Endodermal cell (in vitro differentiated cells): ENCODE data around the gene FGFBP3. TPM values are rescaled to one million over a fixed set of nuclear protein-coding genes. Genes with fewer than 3 reads are reported as not detected.

ENCODE experiments used
- DNase-seq: peaks from one replicate; pipeline ENCODE4 v3.0.0-alpha.2; 2017
- H3K27ac ChIP-seq: 2 replicates; pipeline ENCODE4 v1.5.1; 2013; ENCODE audit warnings: mild to moderate bottlenecking, low read depth, low read length, moderate library complexity
- H3K27me3 ChIP-seq: 2 replicates; pipeline ENCODE4 v1.6.1; 2013; ENCODE audit warnings: mild to moderate bottlenecking, low read length, moderate library complexity; ENCODE audit not compliant: insufficient read depth, control insufficient read depth, poor library complexity, severe bottlenecking
- H3K36me3 ChIP-seq: 2 replicates; pipeline ENCODE4 v1.7.0; 2013; ENCODE audit warnings: mild to moderate bottlenecking, low read length, moderate library complexity; ENCODE audit not compliant: control insufficient read depth, insufficient read depth
- H3K4me1 ChIP-seq: one replicate; pipeline ENCODE4 v1.7.0; 2013; ENCODE audit warnings: low read length; ENCODE audit not compliant: control insufficient read depth, insufficient read depth
- H3K4me3 ChIP-seq: 2 replicates; pipeline ENCODE4 v1.5.1; 2013; ENCODE audit warnings: mild to moderate bottlenecking, low read length, moderate library complexity
- H3K9ac ChIP-seq: 2 replicates; pipeline ENCODE4 v1.6.1; 2013; ENCODE audit warnings: mild to moderate bottlenecking, low read length, moderate library complexity; ENCODE audit not compliant: poor library complexity, severe bottlenecking; ENCODE audit errors: extremely low read depth
- H3K9me3 ChIP-seq: 2 replicates; pipeline ENCODE4 v1.6.1; 2013; ENCODE audit warnings: mild to moderate bottlenecking, low read length, moderate library complexity; ENCODE audit not compliant: control insufficient read depth
- H3K27ac Mint-ChIP-seq: 2 replicates; pipeline ENCODE4 v1.8.0; 2020; ENCODE audit warnings: mixed read lengths
- H3K27me3 Mint-ChIP-seq: 2 replicates; pipeline ENCODE4 v1.8.0; 2021; ENCODE audit warnings: mild to moderate bottlenecking, mixed read lengths; ENCODE audit not compliant: insufficient read depth
- H3K36me3 Mint-ChIP-seq: 2 replicates; pipeline ENCODE4 v1.8.0; 2020; ENCODE audit warnings: low read depth, mixed read lengths
- H3K4me1 Mint-ChIP-seq: 2 replicates; pipeline ENCODE4 v1.8.0; 2020; ENCODE audit warnings: mixed read lengths
- H3K4me3 Mint-ChIP-seq: 2 replicates; pipeline ENCODE4 v1.8.0; 2020; ENCODE audit warnings: mild to moderate bottlenecking, moderate library complexity, mixed read lengths
- H3K9me3 Mint-ChIP-seq: 2 replicates; pipeline ENCODE4 v1.8.0; 2020; ENCODE audit warnings: mild to moderate bottlenecking, mixed read lengths
- CTCF ChIP-seq: fragments of 200-600 bp; sonication (generic); conservative IDR thresholded peaks from 2 replicates; pipeline ENCODE4 v1.5.0; 2021; ENCODE audit warnings: antibody characterized with exemption, mild to moderate bottlenecking
- WGBS, 2 experiments: methylation state at CpG; one replicate each; pipeline versions ENCODE4 v1.1.5 to v1.1.7; 2013; ENCODE audit warnings: missing lambda C conversion rate in 2 of 2, mixed read lengths in 1 of 2; ENCODE audit not compliant: insufficient coverage in 1 of 2, insufficient read length in 1 of 2; 5-methylcytosine and 5-hydroxymethylcytosine counted together
- total RNA-seq, 2 donors: library from RNA; stranded (reverse); fragmentation: NEBNext Ultra II Directional in 1 of 2; extraction: Animal tissue kit (Norgen Biotek cat#: 25700) in 1 of 2; gene quantifications; 2 replicates in 1 of 2; 3 replicates in 1 of 2; pipeline ENCODE4 v1.2.1, GENCODE V29; 2021

The FGFBP3 gene
- total RNA-seq, 2 donors from 2014 or later: 4.3 to 19.0 TPM

- Histone ChIP-seq H3K36me3 (peaks cover 76% of the 10 kb centered on the region), H3K9ac (no peak overlapping the region), H3K4me1 (no peaks in the 10 kb centered on the region), H3K27ac (no peak overlapping the region), H3K9me3 (no peaks in the 10 kb centered on the region), H3K4me3 (no peak overlapping the region), H3K27me3 (no peaks in the 10 kb centered on the region)
- TF ChIP-seq CTCF: no peak
- peak overlapping the region; percentile 15 for H3K27ac Mint-ChIP-seq
- H3K4me3 Mint-ChIP-seq: no peak overlapping the region
- no peaks in the 10 kb centered on the region for H3K27me3 Mint-ChIP-seq
- WGBS, 2 experiments: 93% methylated on average over 2 to 3 of the region's 3 CpGs
- no peaks in the 10 kb centered on the region for H3K9me3 Mint-ChIP-seq
- no peak for DNase-seq
- H3K36me3 Mint-ChIP-seq: peaks cover 28% of the 10 kb centered on the region
- H3K4me1 Mint-ChIP-seq: peaks cover 5% of the 10 kb centered on the region
Observed at GRCh38 chr10:91931526-91932190, 22.4 kb upstream of the FGFBP3 start.

GRCh38 chr10:91930939-91931338 is 21.7 kb upstream of the FGFBP3 start:
- H3K4me3 ChIP-seq: no peak overlapping the region
- H3K27me3 Mint-ChIP-seq: no peaks in the 10 kb centered on the region
- H3K4me1 Mint-ChIP-seq: peaks cover 9% of the 10 kb centered on the region
- WGBS, 2 experiments: 94% methylated on average over 3 of the region's 3 CpGs; no CpG with 5 or more reads in 1 of the 2 experiments
- no peak overlapping the region for H3K4me3 Mint-ChIP-seq
- no peaks in the 10 kb centered on the region for H3K27me3 ChIP-seq
- peaks cover 27% of the 10 kb centered on the region for H3K36me3 Mint-ChIP-seq
- no peaks in the 10 kb centered on the region for H3K9me3 ChIP-seq
- DNase-seq: no peak
- no peak overlapping the region for H3K27ac Mint-ChIP-seq
- no peaks in the 10 kb centered on the region for H3K9me3 Mint-ChIP-seq
- H3K9ac ChIP-seq: no peak overlapping the region
- H3K27ac ChIP-seq: no peak overlapping the region
- H3K36me3 ChIP-seq: peaks cover 75% of the 10 kb centered on the region
- no peaks in the 10 kb centered on the region for H3K4me1 ChIP-seq
- no peak for TF ChIP-seq CTCF

- Mint-ChIP-seq H3K4me1 (peaks cover 14% of the 10 kb centered on the region), H3K27me3 (peaks cover 7% of the 10 kb centered on the region), H3K4me3 (peak overlapping the region; percentile 90), H3K27ac (no peak overlapping the region), H3K9me3 (no peaks in the 10 kb centered on the region), H3K36me3 (peaks cover 15% of the 10 kb centered on the region)
- Histone ChIP-seq H3K36me3 (peaks cover 29% of the 10 kb centered on the region), H3K27me3 (no peaks in the 10 kb centered on the region), H3K27ac (no peak overlapping the region), H3K9me3 (peaks cover 9% of the 10 kb centered on the region), H3K9ac (peak overlapping the region; percentile 97), H3K4me1 (no peaks in the 10 kb centered on the region), H3K4me3 (peak overlapping the region; percentile 99)
- no peak for TF ChIP-seq CTCF
- whole genome bisulfite sequencing, 2 experiments: 73% methylated on average over 1 of the region's 2 CpGs; no CpG with 5 or more reads in 1 of the 2 experiments
- DNase-seq: no peak
Observed at GRCh38 chr10:91925022-91925320, 15.7 kb upstream of the FGFBP3 start.
